ENCODE results near the gene RAI1. TPM values are rescaled to one million over a fixed set of nuclear protein-coding genes. Genes with fewer than 3 reads are reported as not detected.

The RAI1 gene
- total and polyA plus RNA-seq, 2 of the 13 experiments (the other 11 are each of a cell fraction or from before 2014, with no cell fraction given), result 3.4 to 5.2 TPM

DNA sequence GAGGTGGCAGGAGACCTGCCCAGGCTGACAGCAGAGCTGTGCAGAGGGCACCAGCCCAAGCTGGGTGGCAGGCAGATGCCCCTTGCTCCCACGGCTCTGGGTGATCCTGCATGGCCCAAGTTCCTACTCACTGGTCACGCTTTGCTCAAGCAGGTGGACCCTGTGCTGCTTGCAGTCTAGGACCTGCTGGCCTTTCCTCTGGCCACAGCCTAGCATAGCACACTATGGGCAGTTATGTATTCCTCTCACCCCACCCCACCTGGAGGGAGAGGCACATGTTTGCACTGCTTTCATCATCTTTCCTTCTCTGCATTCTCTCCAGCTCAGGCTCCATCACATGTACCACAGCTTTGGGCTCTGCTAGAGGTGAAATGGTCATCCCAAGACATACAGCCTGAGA is 175.1 kb downstream of the RAI1 start (continued):
- TF ChIP-seq, protein P1, sequence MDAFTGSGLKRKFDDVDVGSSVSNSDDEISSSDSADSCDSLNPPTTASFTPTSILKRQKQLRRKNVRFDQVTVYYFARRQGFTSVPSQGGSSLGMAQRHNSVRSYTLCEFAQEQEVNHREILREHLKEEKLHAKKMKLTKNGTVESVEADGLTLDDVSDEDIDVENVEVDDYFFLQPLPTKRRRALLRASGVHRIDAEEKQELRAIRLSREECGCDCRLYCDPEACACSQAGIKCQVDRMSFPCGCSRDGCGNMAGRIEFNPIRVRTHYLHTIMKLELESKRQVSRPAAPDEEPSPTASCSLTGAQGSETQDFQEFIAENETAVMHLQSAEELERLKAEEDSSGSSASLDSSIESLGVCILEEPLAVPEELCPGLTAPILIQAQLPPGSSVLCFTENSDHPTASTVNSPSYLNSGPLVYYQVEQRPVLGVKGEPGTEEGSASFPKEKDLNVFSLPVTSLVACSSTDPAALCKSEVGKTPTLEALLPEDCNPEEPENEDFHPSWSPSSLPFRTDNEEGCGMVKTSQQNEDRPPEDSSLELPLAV (CRISPR knock-in tag; conservative IDR thresholded peaks at IDR 0.05; ENCODE audit: low read depth), result no peak
- TF ChIP-seq GZF1 (CRISPR knock-in tag; IDR thresholded peaks at IDR 0.05) (no peak), RXRA (CRISPR knock-in tag; IDR thresholded peaks at IDR 0.05) (peak; percentile 32; the same call in 1 of the 2 replicates), FOSL1 (CRISPR knock-in tag; IDR thresholded peaks at IDR 0.05; ENCODE audit: borderline replicate concordance) (no peak), ZNF296 (CRISPR knock-in tag; conservative IDR thresholded peaks at IDR 0.05) (no peak), SOX13 (IDR thresholded peaks at IDR 0.05) (no peak), SOX13 (CRISPR knock-in tag; conservative IDR thresholded peaks at IDR 0.05 in 1 of 2, IDR thresholded peaks at IDR 0.05 in 1 of 2) (0 out of 4 replicates have a peak, but pooled peaks of 1 of the 2 experiments have one; percentile 20), SATB2 (CRISPR knock-in tag; IDR thresholded peaks at IDR 0.05) (no peak), NR2F2 (IDR thresholded peaks at IDR 0.05; ENCODE audit: borderline replicate concordance, low read depth) (no peak), CCAR2 (optimal IDR thresholded peaks at IDR 0.05; ENCODE audit: low read depth, low read length) (no peak)
- TF ChIP-seq, protein P2, sequence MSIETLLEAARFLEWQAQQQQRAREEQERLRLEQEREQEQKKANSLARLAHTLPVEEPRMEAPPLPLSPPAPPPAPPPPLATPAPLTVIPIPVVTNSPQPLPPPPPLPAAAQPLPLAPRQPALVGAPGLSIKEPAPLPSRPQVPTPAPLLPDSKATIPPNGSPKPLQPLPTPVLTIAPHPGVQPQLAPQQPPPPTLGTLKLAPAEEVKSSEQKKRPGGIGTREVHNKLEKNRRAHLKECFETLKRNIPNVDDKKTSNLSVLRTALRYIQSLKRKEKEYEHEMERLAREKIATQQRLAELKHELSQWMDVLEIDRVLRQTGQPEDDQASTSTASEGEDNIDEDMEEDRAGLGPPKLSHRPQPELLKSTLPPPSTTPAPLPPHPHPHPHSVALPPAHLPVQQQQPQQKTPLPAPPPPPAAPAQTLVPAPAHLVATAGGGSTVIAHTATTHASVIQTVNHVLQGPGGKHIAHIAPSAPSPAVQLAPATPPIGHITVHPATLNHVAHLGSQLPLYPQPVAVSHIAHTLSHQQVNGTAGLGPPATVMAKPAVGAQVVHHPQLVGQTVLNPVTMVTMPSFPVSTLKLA (IDR thresholded peaks at IDR 0.05), result no peak
- TF ChIP-seq, protein P3, sequence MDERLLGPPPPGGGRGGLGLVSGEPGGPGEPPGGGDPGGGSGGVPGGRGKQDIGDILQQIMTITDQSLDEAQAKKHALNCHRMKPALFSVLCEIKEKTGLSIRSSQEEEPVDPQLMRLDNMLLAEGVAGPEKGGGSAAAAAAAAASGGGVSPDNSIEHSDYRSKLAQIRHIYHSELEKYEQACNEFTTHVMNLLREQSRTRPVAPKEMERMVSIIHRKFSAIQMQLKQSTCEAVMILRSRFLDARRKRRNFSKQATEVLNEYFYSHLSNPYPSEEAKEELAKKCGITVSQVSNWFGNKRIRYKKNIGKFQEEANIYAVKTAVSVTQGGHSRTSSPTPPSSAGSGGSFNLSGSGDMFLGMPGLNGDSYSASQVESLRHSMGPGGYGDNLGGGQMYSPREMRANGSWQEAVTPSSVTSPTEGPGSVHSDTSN (CRISPR knock-in tag; IDR thresholded peaks at IDR 0.05), result no peak
- TF ChIP-seq, protein P4, sequence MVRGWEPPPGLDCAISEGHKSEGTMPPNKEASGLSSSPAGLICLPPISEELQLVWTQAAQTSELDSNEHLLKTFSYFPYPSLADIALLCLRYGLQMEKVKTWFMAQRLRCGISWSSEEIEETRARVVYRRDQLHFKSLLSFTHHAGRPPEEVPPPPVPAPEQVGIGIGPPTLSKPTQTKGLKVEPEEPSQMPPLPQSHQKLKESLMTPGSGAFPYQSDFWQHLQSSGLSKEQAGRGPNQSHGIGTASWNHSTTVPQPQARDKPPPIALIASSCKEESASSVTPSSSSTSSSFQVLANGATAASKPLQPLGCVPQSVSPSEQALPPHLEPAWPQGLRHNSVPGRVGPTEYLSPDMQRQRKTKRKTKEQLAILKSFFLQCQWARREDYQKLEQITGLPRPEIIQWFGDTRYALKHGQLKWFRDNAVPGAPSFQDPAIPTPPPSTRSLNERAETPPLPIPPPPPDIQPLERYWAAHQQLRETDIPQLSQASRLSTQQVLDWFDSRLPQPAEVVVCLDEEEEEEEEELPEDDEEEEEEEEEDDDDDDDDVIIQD (CRISPR knock-in tag; IDR thresholded peaks at IDR 0.05; ENCODE audit: low read depth), result no peak
- TF ChIP-seq, protein P5, sequence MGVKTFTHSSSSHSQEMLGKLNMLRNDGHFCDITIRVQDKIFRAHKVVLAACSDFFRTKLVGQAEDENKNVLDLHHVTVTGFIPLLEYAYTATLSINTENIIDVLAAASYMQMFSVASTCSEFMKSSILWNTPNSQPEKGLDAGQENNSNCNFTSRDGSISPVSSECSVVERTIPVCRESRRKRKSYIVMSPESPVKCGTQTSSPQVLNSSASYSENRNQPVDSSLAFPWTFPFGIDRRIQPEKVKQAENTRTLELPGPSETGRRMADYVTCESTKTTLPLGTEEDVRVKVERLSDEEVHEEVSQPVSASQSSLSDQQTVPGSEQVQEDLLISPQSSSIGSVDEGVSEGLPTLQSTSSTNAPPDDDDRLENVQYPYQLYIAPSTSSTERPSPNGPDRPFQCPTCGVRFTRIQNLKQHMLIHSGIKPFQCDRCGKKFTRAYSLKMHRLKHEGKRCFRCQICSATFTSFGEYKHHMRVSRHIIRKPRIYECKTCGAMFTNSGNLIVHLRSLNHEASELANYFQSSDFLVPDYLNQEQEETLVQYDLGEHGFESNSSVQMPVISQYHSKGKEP (CRISPR knock-in tag; IDR thresholded peaks at IDR 0.05), result no peak
- TF ChIP-seq, protein P6, sequence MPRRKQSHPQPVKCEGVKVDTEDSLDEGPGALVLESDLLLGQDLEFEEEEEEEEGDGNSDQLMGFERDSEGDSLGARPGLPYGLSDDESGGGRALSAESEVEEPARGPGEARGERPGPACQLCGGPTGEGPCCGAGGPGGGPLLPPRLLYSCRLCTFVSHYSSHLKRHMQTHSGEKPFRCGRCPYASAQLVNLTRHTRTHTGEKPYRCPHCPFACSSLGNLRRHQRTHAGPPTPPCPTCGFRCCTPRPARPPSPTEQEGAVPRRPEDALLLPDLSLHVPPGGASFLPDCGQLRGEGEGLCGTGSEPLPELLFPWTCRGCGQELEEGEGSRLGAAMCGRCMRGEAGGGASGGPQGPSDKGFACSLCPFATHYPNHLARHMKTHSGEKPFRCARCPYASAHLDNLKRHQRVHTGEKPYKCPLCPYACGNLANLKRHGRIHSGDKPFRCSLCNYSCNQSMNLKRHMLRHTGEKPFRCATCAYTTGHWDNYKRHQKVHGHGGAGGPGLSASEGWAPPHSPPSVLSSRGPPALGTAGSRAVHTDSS (CRISPR knock-in tag; conservative IDR thresholded peaks at IDR 0.05), result no peak
- TF ChIP-seq, protein P7, sequence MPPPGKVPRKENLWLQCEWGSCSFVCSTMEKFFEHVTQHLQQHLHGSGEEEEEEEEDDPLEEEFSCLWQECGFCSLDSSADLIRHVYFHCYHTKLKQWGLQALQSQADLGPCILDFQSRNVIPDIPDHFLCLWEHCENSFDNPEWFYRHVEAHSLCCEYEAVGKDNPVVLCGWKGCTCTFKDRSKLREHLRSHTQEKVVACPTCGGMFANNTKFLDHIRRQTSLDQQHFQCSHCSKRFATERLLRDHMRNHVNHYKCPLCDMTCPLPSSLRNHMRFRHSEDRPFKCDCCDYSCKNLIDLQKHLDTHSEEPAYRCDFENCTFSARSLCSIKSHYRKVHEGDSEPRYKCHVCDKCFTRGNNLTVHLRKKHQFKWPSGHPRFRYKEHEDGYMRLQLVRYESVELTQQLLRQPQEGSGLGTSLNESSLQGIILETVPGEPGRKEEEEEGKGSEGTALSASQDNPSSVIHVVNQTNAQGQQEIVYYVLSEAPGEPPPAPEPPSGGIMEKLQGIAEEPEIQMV (CRISPR knock-in tag; IDR thresholded peaks at IDR 0.05; ENCODE audit: low read depth), result no peak
- TF ChIP-seq, protein P8, sequence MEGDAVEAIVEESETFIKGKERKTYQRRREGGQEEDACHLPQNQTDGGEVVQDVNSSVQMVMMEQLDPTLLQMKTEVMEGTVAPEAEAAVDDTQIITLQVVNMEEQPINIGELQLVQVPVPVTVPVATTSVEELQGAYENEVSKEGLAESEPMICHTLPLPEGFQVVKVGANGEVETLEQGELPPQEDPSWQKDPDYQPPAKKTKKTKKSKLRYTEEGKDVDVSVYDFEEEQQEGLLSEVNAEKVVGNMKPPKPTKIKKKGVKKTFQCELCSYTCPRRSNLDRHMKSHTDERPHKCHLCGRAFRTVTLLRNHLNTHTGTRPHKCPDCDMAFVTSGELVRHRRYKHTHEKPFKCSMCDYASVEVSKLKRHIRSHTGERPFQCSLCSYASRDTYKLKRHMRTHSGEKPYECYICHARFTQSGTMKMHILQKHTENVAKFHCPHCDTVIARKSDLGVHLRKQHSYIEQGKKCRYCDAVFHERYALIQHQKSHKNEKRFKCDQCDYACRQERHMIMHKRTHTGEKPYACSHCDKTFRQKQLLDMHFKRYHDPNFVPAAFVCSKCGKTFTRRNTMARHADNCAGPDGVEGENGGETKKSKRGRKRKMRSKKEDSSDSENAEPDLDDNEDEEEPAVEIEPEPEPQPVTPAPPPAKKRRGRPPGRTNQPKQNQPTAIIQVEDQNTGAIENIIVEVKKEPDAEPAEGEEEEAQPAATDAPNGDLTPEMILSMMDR (CRISPR knock-in tag; IDR thresholded peaks at IDR 0.05), result peak; percentile 31; the same call in 1 of the 2 replicates

All from HepG2 (cell line).